ENCODE measurements around the gene GTF2I. TPM values are rescaled to one million over a fixed set of nuclear protein-coding genes. Genes with fewer than 3 reads are reported as not detected.

Gene GTF2I
- 100 to 1,000 TPM; 135 to 177 (median 167) TPM for total RNA-seq
- polyA plus RNA-seq, result 10 to 100 TPM; 51.1 to 65.4 TPM
- total RNA-seq, result 65.4 reads per million, percentile 77 among the genes with 10 or more reads in this experiment

- peak; percentile 42 for ATAC-seq
- CTCF ChIA-PET, result no interaction called here
- intact Hi-C loops (cut with micrococcal nuclease), result loop anchor here (1.0 to 10.0 kb wide), 14 partner anchors 7 to 1700 kb away; partner anchors contain the start of genes EIF4H (in 2 of the 2), RFC2 (in 2 of the 2), YWHAG (in 2 of the 2) and ABHD11 (in 1 of the 2)
- Histone ChIP-seq H3K4me1 (ENCODE audit: control insufficient read depth in 2 of 2, insufficient read depth in 2 of 2, low read length in 2 of 2) (peaks cover 12 to 21% of the 10 kb centered on the region in 2 donors), H3K4me3 (ENCODE audit: low read length) (peak within 1 kb of the TSS; percentile 96), H3K27ac (ENCODE audit: low read depth, low read length) (peak within 1 kb of the TSS; percentile 89), H3K9me3 (ENCODE audit: control insufficient read depth in 2 of 3, low read length in 3 of 3) (no peaks in the 10 kb centered on the region), H3K27me3 (ENCODE audit: control insufficient read depth in 2 of 2, insufficient read depth in 2 of 2, low read length in 2 of 2) (no peaks in the 10 kb centered on the region), H3K36me3 (ENCODE audit: control insufficient read depth in 2 of 3, insufficient read depth in 3 of 3, low read length in 3 of 3) (peaks cover 0 to 3% (median 0%) of the 10 kb centered on the region in 3 experiments)
- H3K4me3 Mint-ChIP-seq, result peak within 1 kb of the TSS; percentile 90 to 97 (median 94)
- DNase-seq, result peak in 1 of 9 donors; percentile 47
- peaks cover 0 to 2% (median 0%) of the 10 kb centered on the region in 5 donors for H3K27me3 Mint-ChIP-seq
- H3K36me3 Mint-ChIP-seq, result peaks cover 0 to 6% (median 0%) of the 10 kb centered on the region in 5 donors
- POLR2A ChIA-PET, result interaction anchor here (0.6 to 0.7 kb wide), 4 partner anchors 15 to 244 kb away, joined by 3 to 4 read pairs (median 3); no protein-coding TSS in a partner anchor
- peaks cover 0 to 3% (median 0%) of the 10 kb centered on the region in 11 donors for H3K9me3 Mint-ChIP-seq
- peaks cover 35 to 58% (median 46%) of the 10 kb centered on the region in 7 donors for H3K4me1 Mint-ChIP-seq
- H3K27ac Mint-ChIP-seq, result peak within 1 kb of the TSS; percentile 89 to 98 (median 94)
Observed at GRCh38 chr7:74657692-74658177, at the start of gene GTF2I. Gene GTF2I (plus strand): TSS chr7:74657718. CDS start chr7:74689129, 31,411 bp downstream.

GRCh38 chr7:74612015-74612829, 45.3 kb upstream of the GTF2I start:
- Histone ChIP-seq H3K27me3 (ENCODE audit: control insufficient read depth in 2 of 2, insufficient read depth in 2 of 2, low read length in 2 of 2) (no peaks in the 10 kb centered on the region), H3K4me1 (ENCODE audit: control insufficient read depth in 2 of 2, insufficient read depth in 2 of 2, low read length in 2 of 2) (peaks cover 0 to 12% of the 10 kb centered on the region in 2 donors), H3K4me3 (ENCODE audit: low read length) (no peak overlapping the region), H3K9me3 (ENCODE audit: control insufficient read depth in 2 of 3, low read length in 3 of 3) (no peaks in the 10 kb centered on the region), H3K36me3 (ENCODE audit: control insufficient read depth in 2 of 3, insufficient read depth in 3 of 3, low read length in 3 of 3) (no peaks in the 10 kb centered on the region), H3K27ac (ENCODE audit: low read depth, low read length) (no peak overlapping the region)
- no peaks in the 10 kb centered on the region for H3K9me3 Mint-ChIP-seq
- ChIA-PET CTCF (no interaction called here), POLR2A (no interaction called here)
- H3K27ac Mint-ChIP-seq, result peak overlapping the region in 2 of 9 donors; percentile 28 to 41
- ATAC-seq (no peak), DNase-seq (no peak)
- peaks cover 9 to 22% (median 19%) of the 10 kb centered on the region in 7 donors for H3K4me1 Mint-ChIP-seq
- H3K4me3 Mint-ChIP-seq, result no peak overlapping the region
- intact Hi-C loops (cut with micrococcal nuclease), result no loop called here
- peaks cover 0 to 4% (median 0%) of the 10 kb centered on the region in 5 donors for H3K27me3 Mint-ChIP-seq
- H3K36me3 Mint-ChIP-seq, result no peaks in the 10 kb centered on the region

GRCh38 chr7:74615933-74616780, 41.4 kb upstream of the GTF2I start:
- no peaks in the 10 kb centered on the region for H3K36me3 Mint-ChIP-seq
- no peaks in the 10 kb centered on the region for H3K27me3 Mint-ChIP-seq
- CTCF ChIA-PET, result interaction anchor here (0.7 kb wide), 1 partner anchor 11 kb away, joined by 6 read pairs; no protein-coding TSS in a partner anchor
- POLR2A ChIA-PET, result no interaction called here
- H3K9me3 ChIP-seq (ENCODE audit: control insufficient read depth in 2 of 3, low read length in 3 of 3), result no peaks in the 10 kb centered on the region
- peak overlapping the region; percentile 47 to 93 (median 84) for H3K27ac Mint-ChIP-seq
- peak overlapping the region; percentile 37 to 84 (median 70) for H3K4me3 Mint-ChIP-seq
- ATAC-seq (no peak), DNase-seq (peak in 1 of 9 donors; percentile 19)
- no peaks in the 10 kb centered on the region for H3K36me3 ChIP-seq (ENCODE audit: control insufficient read depth in 2 of 3, insufficient read depth in 3 of 3, low read length in 3 of 3)
- H3K27me3 ChIP-seq (ENCODE audit: control insufficient read depth in 2 of 2, insufficient read depth in 2 of 2, low read length in 2 of 2), result no peaks in the 10 kb centered on the region
- H3K4me1 ChIP-seq (ENCODE audit: control insufficient read depth in 2 of 2, insufficient read depth in 2 of 2, low read length in 2 of 2), result peaks cover 0 to 22% of the 10 kb centered on the region in 2 donors
- peaks cover 14 to 31% (median 25%) of the 10 kb centered on the region in 7 donors for H3K4me1 Mint-ChIP-seq
- intact Hi-C loops (cut with micrococcal nuclease), result loop anchor here in 1 of 2 donors (5.0 kb wide), 1 partner anchor 199 kb away; no protein-coding TSS in a partner anchor
- no peak overlapping the region for H3K4me3 ChIP-seq (ENCODE audit: low read length)
- H3K27ac ChIP-seq (ENCODE audit: low read depth, low read length), result no peak overlapping the region
- H3K9me3 Mint-ChIP-seq, result no peaks in the 10 kb centered on the region

- Histone ChIP-seq H3K27me3 (ENCODE audit: control insufficient read depth in 2 of 2, insufficient read depth in 2 of 2, low read length in 2 of 2) (no peaks in the 10 kb centered on the region), H3K9me3 (ENCODE audit: control insufficient read depth in 2 of 3, low read length in 3 of 3) (no peaks in the 10 kb centered on the region), H3K36me3 (ENCODE audit: control insufficient read depth in 2 of 3, insufficient read depth in 3 of 3, low read length in 3 of 3) (no peaks in the 10 kb centered on the region), H3K4me1 (ENCODE audit: control insufficient read depth in 2 of 2, insufficient read depth in 2 of 2, low read length in 2 of 2) (peaks cover 0 to 22% of the 10 kb centered on the region in 2 donors), H3K4me3 (ENCODE audit: low read length) (no peak overlapping the region), H3K27ac (ENCODE audit: low read depth, low read length) (peak overlapping the region; percentile 46)
- Mint-ChIP-seq H3K9me3 (no peaks in the 10 kb centered on the region), H3K27ac (peak overlapping the region; percentile 72 to 95 (median 90)), H3K27me3 (no peaks in the 10 kb centered on the region), H3K4me1 (peaks cover 14 to 31% (median 25%) of the 10 kb centered on the region in 7 donors), H3K4me3 (peak overlapping the region; percentile 73 to 90 (median 82)), H3K36me3 (no peaks in the 10 kb centered on the region)
- intact Hi-C loops (cut with micrococcal nuclease), result loop anchor here in 1 of 2 donors (1.0 to 5.0 kb wide), 2 partner anchors 39 to 200 kb away; no protein-coding TSS in a partner anchor
- ATAC-seq (peak; percentile 53), DNase-seq (peak in 4 of 9 donors; percentile 5 to 31 (median 28))
- ChIA-PET CTCF (interaction anchor here (0.6 kb wide), 2 partner anchors 57 to 69 kb away, joined by 3 to 5 read pairs; no protein-coding TSS in a partner anchor), POLR2A (interaction anchor here (1.1 kb wide), 1 partner anchor 37 kb away, joined by 4 read pairs; no protein-coding TSS in a partner anchor)
Observed at GRCh38 chr7:74617180-74617744, 40.3 kb upstream of the GTF2I start.

- ATAC-seq, result no peak
Observed at GRCh38 chr7:74619235-74619860, 38.2 kb upstream of the GTF2I start.

More at GRCh38 chr7:74619235-74619860, 38.2 kb upstream of the GTF2I start:
- ChIA-PET POLR2A (interaction anchor here (0.6 to 1.3 kb wide), 4 partner anchors 27 to 403 kb away, joined by 3 to 5 read pairs (median 4); no protein-coding TSS in a partner anchor), CTCF (no interaction called here)
- H3K4me1 ChIP-seq (ENCODE audit: control insufficient read depth in 2 of 2, insufficient read depth in 2 of 2, low read length in 2 of 2), result peaks cover 0 to 22% of the 10 kb centered on the region in 2 donors
- Mint-ChIP-seq H3K27me3 (peaks cover 0 to 4% (median 0%) of the 10 kb centered on the region in 5 donors), H3K36me3 (no peaks in the 10 kb centered on the region), H3K9me3 (no peaks in the 10 kb centered on the region), H3K27ac (peak overlapping the region in 1 of 9 donors; percentile 47), H3K4me3 (no peak overlapping the region), H3K4me1 (peaks cover 14 to 31% (median 25%) of the 10 kb centered on the region in 7 donors)
- H3K27ac ChIP-seq (ENCODE audit: low read depth, low read length), result no peak overlapping the region
- intact Hi-C loops (cut with micrococcal nuclease), result loop anchor here in 1 of 2 donors (5.0 kb wide), 1 partner anchor 202 kb away; no protein-coding TSS in a partner anchor
- no peaks in the 10 kb centered on the region for H3K27me3 ChIP-seq (ENCODE audit: control insufficient read depth in 2 of 2, insufficient read depth in 2 of 2, low read length in 2 of 2)
- DNase-seq, result no peak
- no peaks in the 10 kb centered on the region for H3K36me3 ChIP-seq (ENCODE audit: control insufficient read depth in 2 of 3, insufficient read depth in 3 of 3, low read length in 3 of 3)
- H3K4me3 ChIP-seq (ENCODE audit: low read length), result no peak overlapping the region
- no peaks in the 10 kb centered on the region for H3K9me3 ChIP-seq (ENCODE audit: control insufficient read depth in 2 of 3, low read length in 3 of 3)

Measured in naive thymus-derived CD4-positive, alpha-beta T cell (primary cell).